ENCODE data around the gene INF2.
A peak's percentile ranks its signal among the peaks of the same experiment; 100 is the strongest.

INF2 gene

DNA sequence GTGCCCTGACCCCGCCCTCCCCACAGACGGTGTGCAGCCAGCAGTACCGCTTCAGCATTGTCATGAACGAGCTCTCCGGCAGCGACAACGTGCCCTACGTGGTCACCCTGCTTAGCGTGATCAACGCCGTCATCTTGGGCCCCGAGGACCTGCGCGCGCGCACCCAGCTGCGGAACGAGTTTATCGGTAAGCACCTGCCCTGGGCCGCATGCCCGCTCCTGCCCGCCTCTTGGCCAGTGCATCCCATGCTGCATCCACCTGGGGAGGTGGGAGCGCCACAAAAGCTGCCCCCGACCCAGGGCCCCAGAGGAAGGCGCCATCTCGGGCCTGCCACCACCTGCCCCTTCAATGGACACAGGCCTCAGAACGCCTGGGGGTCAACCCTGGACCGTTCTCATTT lies 13.9 kb downstream of the INF2 start:
- TF ChIP-seq, protein P1, sequence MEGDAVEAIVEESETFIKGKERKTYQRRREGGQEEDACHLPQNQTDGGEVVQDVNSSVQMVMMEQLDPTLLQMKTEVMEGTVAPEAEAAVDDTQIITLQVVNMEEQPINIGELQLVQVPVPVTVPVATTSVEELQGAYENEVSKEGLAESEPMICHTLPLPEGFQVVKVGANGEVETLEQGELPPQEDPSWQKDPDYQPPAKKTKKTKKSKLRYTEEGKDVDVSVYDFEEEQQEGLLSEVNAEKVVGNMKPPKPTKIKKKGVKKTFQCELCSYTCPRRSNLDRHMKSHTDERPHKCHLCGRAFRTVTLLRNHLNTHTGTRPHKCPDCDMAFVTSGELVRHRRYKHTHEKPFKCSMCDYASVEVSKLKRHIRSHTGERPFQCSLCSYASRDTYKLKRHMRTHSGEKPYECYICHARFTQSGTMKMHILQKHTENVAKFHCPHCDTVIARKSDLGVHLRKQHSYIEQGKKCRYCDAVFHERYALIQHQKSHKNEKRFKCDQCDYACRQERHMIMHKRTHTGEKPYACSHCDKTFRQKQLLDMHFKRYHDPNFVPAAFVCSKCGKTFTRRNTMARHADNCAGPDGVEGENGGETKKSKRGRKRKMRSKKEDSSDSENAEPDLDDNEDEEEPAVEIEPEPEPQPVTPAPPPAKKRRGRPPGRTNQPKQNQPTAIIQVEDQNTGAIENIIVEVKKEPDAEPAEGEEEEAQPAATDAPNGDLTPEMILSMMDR (IDR thresholded peaks at IDR 0.05; ENCODE audit: low read depth, low read length) = no peak
- H3K4me3 ChIP-seq (ENCODE audit: low read depth, low read length) = no peak overlapping the region

DNA sequence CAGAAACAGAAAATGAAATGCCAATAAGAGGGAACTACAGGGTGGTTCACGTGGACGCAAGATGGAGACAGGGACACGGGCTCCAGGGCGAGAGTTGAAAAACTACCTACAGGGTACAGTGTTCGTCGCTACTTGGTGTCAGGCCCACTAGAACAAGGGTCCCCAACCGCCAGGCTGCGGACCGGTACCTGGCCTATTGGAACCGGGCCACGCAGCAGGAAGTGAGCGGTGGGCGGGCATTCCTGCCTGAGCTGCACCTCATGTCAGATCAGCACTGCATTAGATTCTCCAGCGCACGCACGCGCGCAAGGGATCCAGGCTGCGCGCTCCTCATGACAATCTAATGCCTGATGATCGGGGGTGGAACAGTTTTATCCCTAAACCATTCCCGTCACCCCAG lies 14.8 kb downstream of the INF2 start:
- TF ChIP-seq, protein P1 (IDR thresholded peaks at IDR 0.05; ENCODE audit: low read depth, low read length) = no peak

DNA sequence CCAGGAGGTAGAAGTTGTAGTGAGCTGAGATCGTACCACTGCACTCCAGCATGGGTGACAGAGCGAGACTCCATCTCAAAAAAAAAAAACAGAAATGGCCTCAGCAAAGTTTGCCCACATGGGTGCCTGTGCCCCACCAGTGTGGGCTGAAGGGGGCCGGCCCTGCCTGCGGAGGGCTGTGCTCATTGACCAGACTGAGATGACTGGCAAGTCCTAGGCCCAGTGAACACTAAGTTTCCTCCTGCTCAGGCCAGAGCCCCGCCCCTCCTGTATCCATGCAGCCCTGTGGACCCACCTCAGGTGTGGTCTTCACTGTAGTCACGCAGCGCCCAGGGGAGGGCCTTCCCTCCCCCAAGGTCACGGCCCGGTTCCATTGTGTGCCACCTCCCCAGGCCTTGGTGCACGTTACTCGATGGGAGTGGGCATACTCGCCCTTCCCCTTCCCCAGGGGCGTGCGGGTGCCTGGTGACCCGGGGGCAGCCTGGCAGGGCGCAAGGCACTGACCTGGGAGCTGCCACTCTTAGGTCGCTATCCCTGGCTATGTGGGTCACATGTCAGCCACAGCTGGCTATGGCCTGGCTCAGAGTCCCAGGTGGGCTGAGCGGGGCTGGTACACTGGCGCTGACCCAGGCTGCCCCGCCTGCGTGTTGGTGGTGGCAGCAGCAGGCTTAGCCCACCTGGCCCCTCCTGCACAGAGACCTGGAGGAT lies 16.1 kb downstream of the INF2 start:
- no peak overlapping the region for H3K4me3 ChIP-seq (ENCODE audit: low read depth, low read length)
- TF ChIP-seq, protein P1 (IDR thresholded peaks at IDR 0.05; ENCODE audit: low read depth, low read length) = no peak

More for the DNA sequence above, 14.8 kb downstream of the INF2 start:
- no peak overlapping the region for H3K4me3 ChIP-seq (ENCODE audit: low read depth, low read length)

DNA sequence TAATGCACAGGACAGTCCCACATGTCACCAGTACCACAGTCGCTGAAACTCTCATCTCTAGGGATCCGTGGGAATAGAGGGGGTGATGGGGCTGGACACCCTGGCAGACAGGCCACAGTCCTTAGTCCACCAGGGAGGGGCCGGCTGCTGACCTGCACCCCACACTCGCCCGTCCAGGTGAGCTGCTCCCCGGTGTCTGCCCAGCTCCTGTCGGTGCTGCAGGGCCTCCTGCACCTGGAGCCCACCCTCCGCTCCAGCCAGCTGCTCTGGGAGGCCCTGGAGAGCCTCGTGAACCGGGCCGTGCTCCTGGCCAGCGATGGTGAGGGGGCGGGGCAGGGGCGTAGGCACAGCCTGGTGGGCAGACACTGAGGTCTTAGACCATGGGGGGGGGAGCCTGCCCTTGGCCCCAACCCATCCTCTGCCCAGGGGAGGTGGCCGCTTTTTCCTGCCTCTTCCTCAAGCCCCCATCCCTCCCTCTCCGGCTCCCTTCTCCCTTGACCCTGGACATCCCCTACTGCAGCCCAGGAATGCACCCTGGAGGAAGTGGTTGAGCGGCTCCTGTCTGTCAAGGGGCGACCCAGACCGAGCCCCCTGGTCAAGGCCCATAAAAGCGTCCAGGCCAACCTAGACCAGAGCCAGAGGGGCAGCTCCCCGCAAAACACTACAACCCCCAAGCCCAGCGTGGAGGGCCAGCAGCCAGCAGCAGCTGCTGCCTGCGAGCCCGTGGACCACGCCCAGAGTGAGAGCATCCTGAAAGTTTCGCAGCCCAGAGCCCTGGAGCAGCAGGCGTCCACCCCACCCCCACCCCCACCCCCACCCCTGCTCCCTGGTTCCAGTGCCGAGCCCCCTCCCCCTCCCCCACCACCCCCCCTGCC lies 17.6 kb downstream of the INF2 start:
- TF ChIP-seq, protein P1 (IDR thresholded peaks at IDR 0.05; ENCODE audit: low read depth, low read length) = no peak
- no peak overlapping the region for H3K4me3 ChIP-seq (ENCODE audit: low read depth, low read length)

DNA sequence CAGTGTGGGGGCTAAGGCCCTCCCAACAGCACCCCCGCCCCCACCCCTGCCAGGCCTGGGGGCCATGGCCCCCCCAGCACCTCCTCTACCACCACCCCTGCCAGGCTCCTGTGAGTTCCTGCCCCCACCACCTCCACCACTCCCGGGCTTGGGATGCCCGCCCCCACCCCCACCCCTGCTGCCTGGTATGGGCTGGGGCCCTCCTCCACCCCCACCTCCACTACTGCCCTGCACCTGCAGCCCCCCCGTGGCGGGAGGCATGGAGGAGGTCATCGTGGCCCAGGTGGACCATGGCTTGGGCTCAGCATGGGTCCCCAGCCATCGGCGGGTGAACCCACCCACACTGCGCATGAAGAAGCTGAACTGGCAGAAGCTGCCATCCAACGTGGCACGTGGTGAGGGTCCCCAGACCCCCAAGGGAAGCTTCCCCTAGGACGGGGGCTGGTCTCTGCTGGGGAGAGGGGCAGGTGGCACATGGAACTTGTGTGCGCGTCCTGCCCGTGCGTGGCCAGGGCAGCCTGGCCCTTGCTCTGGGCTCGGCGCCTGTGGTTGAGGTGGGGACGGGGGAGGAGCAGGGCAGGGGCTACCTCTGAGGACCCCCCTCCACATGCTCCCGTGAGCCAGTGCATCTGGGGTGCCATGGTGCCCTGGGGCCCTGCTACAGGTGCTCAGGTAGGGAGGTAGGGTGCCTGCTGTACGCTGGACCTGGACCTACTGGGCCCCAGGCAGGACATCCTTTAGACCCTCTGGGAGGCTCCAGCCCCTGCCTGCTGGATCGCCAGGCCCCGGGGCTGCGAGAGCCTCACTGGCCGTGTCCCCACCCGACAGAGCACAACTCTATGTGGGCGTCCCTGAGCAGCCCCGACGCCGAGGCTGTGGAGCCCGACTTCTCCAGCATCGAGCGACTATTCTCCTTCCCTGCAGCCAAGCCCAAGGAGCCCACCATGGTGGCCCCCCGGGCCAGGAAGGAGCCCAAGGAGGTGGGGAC lies 18.5 kb downstream of the INF2 start:
- no peak overlapping the region for H3K4me3 ChIP-seq (ENCODE audit: low read depth, low read length)
- TF ChIP-seq, protein P1 (IDR thresholded peaks at IDR 0.05; ENCODE audit: low read depth, low read length) = no peak

DNA sequence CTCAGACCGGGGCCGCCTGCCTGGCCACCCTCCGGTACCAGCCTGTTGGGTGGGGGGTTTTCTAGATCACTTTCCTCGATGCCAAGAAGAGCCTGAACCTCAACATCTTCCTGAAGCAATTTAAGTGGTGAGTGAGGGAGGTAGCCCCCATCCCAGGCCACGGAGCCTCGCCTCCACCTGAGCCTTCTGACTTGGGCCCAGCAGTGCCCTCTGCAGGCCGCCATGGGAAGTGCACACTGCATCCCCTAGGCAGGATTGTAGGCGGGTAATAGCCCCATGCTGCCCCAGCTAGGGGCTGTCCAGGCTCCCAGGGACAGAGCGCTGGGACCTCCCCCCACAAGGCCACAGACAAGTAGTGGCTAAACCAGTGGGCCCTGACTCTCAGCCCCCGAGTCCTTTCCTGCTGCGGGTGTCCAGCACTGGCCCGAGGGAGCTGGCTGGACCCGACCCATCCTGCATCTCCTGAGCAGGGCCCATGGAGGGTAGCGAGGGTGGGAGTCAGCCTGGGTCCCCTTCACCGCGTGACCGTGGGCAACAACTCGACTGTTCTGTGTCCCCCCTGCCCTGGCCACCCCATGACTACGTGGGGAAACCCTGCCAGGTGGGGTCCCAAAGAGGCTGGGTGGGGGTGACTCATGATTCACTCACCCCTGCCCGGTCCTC lies 19.3 kb downstream of the INF2 start:
- no peak overlapping the region for H3K4me3 ChIP-seq (ENCODE audit: low read depth, low read length)
- TF ChIP-seq, protein P1 (IDR thresholded peaks at IDR 0.05; ENCODE audit: low read depth, low read length) = peak; percentile 97
